Fibroblast of mammary gland (primary cell): ENCODE data around the gene DUSP18.

Experiments used
- DNase-seq: peaks from one replicate; pipeline ENCODE4 v3.0.0-alpha.2; 2010; ENCODE audit warnings: low read depth
- H3K4me3 ChIP-seq: 2 replicates; pipeline ENCODE4 v1.5.1; 2011; ENCODE audit warnings: low read depth, mild to moderate bottlenecking, low read length, moderate library complexity; ENCODE audit not compliant: control insufficient read depth
- CTCF ChIP-seq: conservative IDR thresholded peaks from 2 replicates; pipeline ENCODE4 v1.5.1; 2011; ENCODE audit warnings: low read depth, low read length, inconsistent platforms; ENCODE audit not compliant: control insufficient read depth, insufficient read depth

The DUSP18 gene

GRCh38 chr22:30614879-30615278 lies 52.8 kb downstream of the DUSP18 start:
- no peak for TF ChIP-seq CTCF
- no peak overlapping the region for H3K4me3 ChIP-seq
- DNase-seq, result no peak

- TF ChIP-seq CTCF, result no peak
Observed at GRCh38 chr22:30614268-30614667, 53.4 kb downstream of the DUSP18 start.

GRCh38 chr22:30612789-30613188 lies 54.9 kb downstream of the DUSP18 start:
- no peak overlapping the region for H3K4me3 ChIP-seq
- no peak for TF ChIP-seq CTCF
- no peak for DNase-seq

More at GRCh38 chr22:30614268-30614667, 53.4 kb downstream of the DUSP18 start:
- no peak for DNase-seq
- no peak overlapping the region for H3K4me3 ChIP-seq
